ENCODE results near the gene FAM53B. TPM values are rescaled to one million over a fixed set of nuclear protein-coding genes. Genes with fewer than 3 reads are reported as not detected.
A peak's percentile ranks its signal among the peaks of the same experiment; 100 is the strongest.

The FAM53B gene
- total RNA-seq, 4 donors from 2014 or later: 72.7 to 92.1 (median 80.5) TPM

DNA sequence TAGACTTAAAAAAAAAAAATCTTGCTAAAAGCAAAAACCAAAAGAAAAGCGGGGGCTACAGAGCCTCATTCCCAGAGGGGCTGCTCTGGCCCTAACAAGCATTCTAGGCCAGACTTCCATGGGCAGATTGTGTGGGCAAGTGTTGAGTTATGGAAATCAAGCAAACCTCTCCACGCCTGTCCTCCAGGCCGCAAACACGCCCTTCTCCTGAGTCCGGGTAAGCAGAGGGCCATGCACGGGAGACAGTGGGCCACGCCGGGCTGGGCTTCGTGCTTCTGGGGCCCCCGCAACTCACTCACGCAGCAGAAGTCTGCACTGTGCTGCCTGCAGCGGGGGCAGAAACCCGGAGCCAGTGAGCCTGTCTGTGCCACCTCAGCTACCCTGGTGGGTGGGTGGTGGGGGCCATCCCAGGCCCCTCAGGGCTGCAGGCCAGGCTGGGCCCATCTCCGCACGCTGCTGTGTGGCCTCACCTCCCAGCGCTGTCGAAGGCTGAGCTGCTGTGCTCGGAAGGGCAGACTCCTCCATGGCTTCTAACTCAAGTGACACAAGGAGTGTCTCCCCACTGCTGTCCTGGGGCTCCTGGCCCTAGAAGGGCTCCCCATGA is 125.6 kb downstream of the FAM53B start:
- no peak for DNase-seq
- H3K4me3 ChIP-seq: peak overlapping the region in 1 of 4 donors; percentile 1
- peak overlapping the region in 2 of 4 donors; percentile 46 to 81 for H3K27ac ChIP-seq
- peaks cover 0 to 47% (median 0%) of the 10 kb centered on the region in 3 donors for H3K36me3 ChIP-seq
- no peak for TF ChIP-seq POLR2A (IDR thresholded peaks at IDR 0.05)
- no peak for TF ChIP-seq CTCF (IDR thresholded peaks at IDR 0.05)
- H3K27me3 ChIP-seq: no peaks in the 10 kb centered on the region
- peaks cover 0 to 42% (median 7%) of the 10 kb centered on the region in 4 donors for H3K4me1 ChIP-seq
- no peaks in the 10 kb centered on the region for H3K9me3 ChIP-seq

DNA sequence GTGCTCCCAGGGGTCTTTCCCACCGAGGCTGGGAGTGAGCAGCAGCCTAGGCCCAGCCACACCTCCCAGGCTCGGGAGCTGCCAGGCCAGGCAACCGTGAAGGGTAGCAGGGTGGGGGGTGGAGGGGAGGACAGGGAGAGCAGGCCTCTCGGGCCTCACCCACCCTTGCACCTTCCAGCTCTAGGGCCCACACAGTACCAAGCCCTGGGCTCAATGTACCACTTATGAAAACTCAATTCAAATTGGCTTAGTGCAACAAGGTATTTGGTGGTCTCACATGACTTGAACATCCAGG is 127.4 kb downstream of the FAM53B start:
- no peaks in the 10 kb centered on the region for H3K9me3 ChIP-seq
- H3K4me1 ChIP-seq: peaks cover 0 to 52% (median 12%) of the 10 kb centered on the region in 4 donors

GRCh38 chr10:124616040-124616835 is 127.9 kb downstream of the FAM53B start:
- Histone ChIP-seq H3K4me3 (no peak overlapping the region), H3K36me3 (peaks cover 0 to 28% (median 0%) of the 10 kb centered on the region in 3 donors), H3K27ac (peak overlapping the region in 1 of 4 donors; percentile 81), H3K27me3 (no peaks in the 10 kb centered on the region), H3K4me1 (peaks cover 0 to 55% (median 15%) of the 10 kb centered on the region in 4 donors), H3K9me3 (no peaks in the 10 kb centered on the region)
- DNase-seq: no peak
- TF ChIP-seq CTCF (IDR thresholded peaks at IDR 0.05) (no peak), POLR2A (IDR thresholded peaks at IDR 0.05) (no peak)

More for the DNA sequence above, 127.4 kb downstream of the FAM53B start:
- Histone ChIP-seq H3K27me3 (no peaks in the 10 kb centered on the region), H3K36me3 (peaks cover 0 to 30% (median 0%) of the 10 kb centered on the region in 3 donors), H3K27ac (peak overlapping the region in 1 of 4 donors; percentile 81), H3K4me3 (no peak overlapping the region)
- DNase-seq: no peak
- no peak for TF ChIP-seq POLR2A (IDR thresholded peaks at IDR 0.05)
- no peak for TF ChIP-seq CTCF (IDR thresholded peaks at IDR 0.05)

- TF ChIP-seq POLR2A (IDR thresholded peaks at IDR 0.05): no peak
- no peak for TF ChIP-seq CTCF (IDR thresholded peaks at IDR 0.05)
Measured at GRCh38 chr10:124615259-124615658, 128.9 kb downstream of the FAM53B start.

GRCh38 chr10:124614003-124614659 is 130.0 kb downstream of the FAM53B start:
- Histone ChIP-seq H3K4me3 (no peak overlapping the region), H3K27me3 (no peaks in the 10 kb centered on the region), H3K4me1 (peaks cover 0 to 43% (median 17%) of the 10 kb centered on the region in 4 donors), H3K36me3 (peaks cover 0 to 28% (median 0%) of the 10 kb centered on the region in 3 donors), H3K27ac (peak overlapping the region in 1 of 4 donors; percentile 57), H3K9me3 (no peaks in the 10 kb centered on the region)
- DNase-seq: no peak
- TF ChIP-seq POLR2A (IDR thresholded peaks at IDR 0.05): no peak
- TF ChIP-seq CTCF (IDR thresholded peaks at IDR 0.05): no peak

More at GRCh38 chr10:124615259-124615658, 128.9 kb downstream of the FAM53B start:
- no peak for DNase-seq
- peaks cover 0 to 50% (median 17%) of the 10 kb centered on the region in 4 donors for H3K4me1 ChIP-seq
- H3K27ac ChIP-seq: peak overlapping the region in 1 of 4 donors; percentile 5
- peaks cover 0 to 28% (median 0%) of the 10 kb centered on the region in 3 donors for H3K36me3 ChIP-seq
- no peak overlapping the region for H3K4me3 ChIP-seq
- H3K9me3 ChIP-seq: no peaks in the 10 kb centered on the region
- no peaks in the 10 kb centered on the region for H3K27me3 ChIP-seq

Measured in Peyer's patch (tissue), 4 donors.